Adrenal gland (tissue), 12 donors: Measurements from ENCODE around the gene TROAP. TPM values are rescaled to one million over a fixed set of nuclear protein-coding genes. Genes with fewer than 3 reads are reported as not detected.
"Not testable (repeated sequence)": the region's sequence is repeated elsewhere in the genome, so short reads cannot be mapped to it uniquely, and the experiment has no call there.

Source experiments
- DNase-seq, 7 donors: peaks; one replicate each; pipeline ENCODE4 v3.0.0-alpha.2; 2019 to 2020
- H3K27ac ChIP-seq, 5 donors: fragments of 200-600 bp; sonication (generic) in 4 of 5; 1 replicate in 3 of 5; 2 replicates in 2 of 5; pipeline versions ENCODE4 v1.5.1 to v1.8.0; 2016 to 2020; ENCODE audit warnings: mild to moderate bottlenecking in 1 of 5
- H3K27me3 ChIP-seq: fragments of 200-600 bp; 2 replicates; pipeline ENCODE4 v1.8.0; 2021
- H3K36me3 ChIP-seq, 2 donors: fragments of 200-600 bp; replicated peaks in 1 of 2; 1 replicate in 1 of 2; 2 replicates in 1 of 2; pipeline versions ENCODE4 v1.5.1 to v1.8.0; 2018 to 2022
- H3K4me1 ChIP-seq, 2 donors: fragments of 200-600 bp; replicated peaks in 1 of 2; 1 replicate in 1 of 2; 2 replicates in 1 of 2; pipeline versions ENCODE4 v1.5.1 to v1.8.0; 2018 to 2021
- H3K4me3 ChIP-seq, 4 donors: fragments of 200-600 bp; sonication (generic) in 3 of 4; one replicate each; pipeline ENCODE4 v1.5.1; 2016 to 2018
- H3K9me3 ChIP-seq, 3 donors: fragments of 200-600 bp; sonication (generic) in 1 of 3; replicated peaks in 1 of 3; 1 replicate in 2 of 3; 2 replicates in 1 of 3; pipeline versions ENCODE4 v1.5.1 to v1.8.0; 2016 to 2021
- POLR2A ChIP-seq, 2 donors: fragments of 450-650 bp; IDR thresholded peaks; one replicate each; pipeline ENCODE4 v1.6.1; 2017; ENCODE audit warnings: antibody characterized with exemption in 2 of 2, mild to moderate bottlenecking in 2 of 2, moderate library complexity in 1 of 2
- WGBS, 4 donors: extraction: QIAGEN DNeasy Blood & Tissue Kit in 2 of 4; methylation state at CpG; one replicate each; pipeline versions ENCODE4 v1.1.5 to v1.1.7; 2013 to 2017; 5-methylcytosine and 5-hydroxymethylcytosine counted together
- intact Hi-C, 2 donors: fragments of 100-400 bp; cut with DNase I; formaldehyde crosslinking; loops; one replicate each; pipeline versions ENCODE4 v1.14.1 to v1.15.0; 2022 to 2023
- polyA plus RNA-seq, 3 donors: library from polyadenylated mRNA; stranded (reverse); fragments of 200-250 nt in 2 of 3; fragments of 350-450 nt in 1 of 3; fragmentation: Illumina TruSeq in 1 of 3; extraction: RNeasy Lipid Tissue Mini Kit (QIAGEN cat#74804) in 1 of 3; gene quantifications; one replicate each; pipeline ENCODE4 v1.2.3, GENCODE V29; 2013 to 2014
- total RNA-seq, 9 donors: library from RNA; depleted of rRNA in 4 of 9; stranded (reverse); fragments of >200 nt in 4 of 9; fragments of 120-200 nt in 1 of 9; fragmentation: NEBNext Ultra II Directional in 1 of 9; extraction: Animal tissue kit (Norgen Biotek cat#: 25700) in 1 of 9; gene quantifications; one replicate each; pipeline versions ENCODE4 v1.1.0 to v1.2.4, GENCODE V29; 2013 to 2023
- TF ChIP-seq, protein P1 (sequence below), 6 experiments: fragments of 450-650 bp in 4 of 6; fragments of 200-600 bp in 2 of 6; sonication (generic) in 1 of 6; IDR thresholded peaks; 1 replicate in 5 of 6; 2 replicates in 1 of 6; pipeline versions ENCODE4 v1.5.1 to v1.8.0; 2016 to 2021; ENCODE audit warnings: antibody characterized with exemption in 6 of 6, mild to moderate bottlenecking in 2 of 6, moderate library complexity in 1 of 6
- donor health status: healthy with polysubstance abuse.
- donor health status: Bipolar disorder and iron deficiency.
- donor health status: DM: yes; HTN: yes; CAD: no.
- donor health status: DM: no; HTN: no; CAD: no.
- donor health status: DM: no; HTN: no; CAD: no.
- donor health status: DM: yes; HTN: yes; CAD: no.

The TROAP gene
- total and polyA plus RNA-seq, 12 donors = 0.53 to 9.5 (median 1.8) TPM; not detected in 1

DNA sequence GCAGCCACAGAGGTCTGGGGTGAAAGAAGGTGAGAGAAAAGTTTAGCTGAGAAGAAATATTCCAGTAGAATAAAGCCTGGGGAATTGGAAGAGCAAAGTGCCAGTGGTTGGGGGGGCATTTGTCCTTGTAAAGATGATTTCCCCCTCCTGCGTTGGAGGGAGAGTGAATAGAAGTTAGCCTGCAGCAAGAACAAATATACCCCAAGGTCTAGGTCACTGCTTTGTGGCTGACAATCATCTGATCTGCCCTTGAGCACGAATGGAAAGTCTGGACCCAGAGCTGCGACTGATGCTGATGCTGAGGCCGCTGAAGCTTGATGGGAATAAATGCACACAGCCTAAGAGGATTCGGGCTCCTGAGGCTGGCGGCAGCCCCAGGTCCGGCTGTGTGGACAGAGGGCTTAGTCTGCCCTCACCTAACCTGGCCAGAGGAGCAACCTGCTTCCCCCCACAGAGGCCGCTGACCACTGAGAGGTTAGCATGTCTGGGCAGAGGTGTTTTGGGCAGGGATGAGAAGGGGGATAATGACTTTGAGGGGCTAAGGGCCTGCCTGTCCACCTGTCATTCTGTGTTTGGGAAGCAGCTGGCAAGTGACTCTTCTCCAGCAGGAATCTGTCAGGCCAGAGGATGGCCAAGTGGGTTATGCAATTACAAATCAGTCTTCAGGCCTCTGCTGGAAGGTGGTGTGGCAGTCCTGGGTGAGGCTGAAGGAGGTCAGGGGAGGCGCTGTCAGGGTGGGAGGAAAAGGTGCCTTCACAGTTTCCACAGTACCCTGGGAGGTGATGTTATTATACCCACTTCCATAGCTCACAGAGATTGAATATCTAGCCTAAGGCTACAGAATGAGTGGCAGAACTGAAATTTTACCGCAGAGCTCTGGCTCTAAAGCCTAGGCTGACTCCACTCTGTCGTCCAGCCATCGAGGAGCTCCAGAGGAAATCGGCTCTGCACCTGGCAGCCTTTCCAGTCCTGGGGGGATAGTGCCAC lies 46.5 kb upstream of the TROAP start:
- TF ChIP-seq, protein P1, sequence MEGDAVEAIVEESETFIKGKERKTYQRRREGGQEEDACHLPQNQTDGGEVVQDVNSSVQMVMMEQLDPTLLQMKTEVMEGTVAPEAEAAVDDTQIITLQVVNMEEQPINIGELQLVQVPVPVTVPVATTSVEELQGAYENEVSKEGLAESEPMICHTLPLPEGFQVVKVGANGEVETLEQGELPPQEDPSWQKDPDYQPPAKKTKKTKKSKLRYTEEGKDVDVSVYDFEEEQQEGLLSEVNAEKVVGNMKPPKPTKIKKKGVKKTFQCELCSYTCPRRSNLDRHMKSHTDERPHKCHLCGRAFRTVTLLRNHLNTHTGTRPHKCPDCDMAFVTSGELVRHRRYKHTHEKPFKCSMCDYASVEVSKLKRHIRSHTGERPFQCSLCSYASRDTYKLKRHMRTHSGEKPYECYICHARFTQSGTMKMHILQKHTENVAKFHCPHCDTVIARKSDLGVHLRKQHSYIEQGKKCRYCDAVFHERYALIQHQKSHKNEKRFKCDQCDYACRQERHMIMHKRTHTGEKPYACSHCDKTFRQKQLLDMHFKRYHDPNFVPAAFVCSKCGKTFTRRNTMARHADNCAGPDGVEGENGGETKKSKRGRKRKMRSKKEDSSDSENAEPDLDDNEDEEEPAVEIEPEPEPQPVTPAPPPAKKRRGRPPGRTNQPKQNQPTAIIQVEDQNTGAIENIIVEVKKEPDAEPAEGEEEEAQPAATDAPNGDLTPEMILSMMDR (IDR thresholded peaks at IDR 0.05) = no peak
- no peak for TF ChIP-seq POLR2A (IDR thresholded peaks at IDR 0.05)
- H3K27ac ChIP-seq = peak overlapping the region in 1 of 5 donors; percentile 30
- no peaks in the 10 kb centered on the region for H3K27me3 ChIP-seq
- peaks cover 1 to 3% of the 10 kb centered on the region in 2 donors for H3K4me1 ChIP-seq
- intact Hi-C loops = no loop called here
- no peaks in the 10 kb centered on the region for H3K9me3 ChIP-seq
- 54 to 69% (median 60%) methylated on average over 5 to 13 of the region's 13 CpGs for WGBS, 4 donors
- H3K36me3 ChIP-seq = peaks cover 0 to 21% of the 10 kb centered on the region in 2 donors
- no peak for DNase-seq
- no peak overlapping the region for H3K4me3 ChIP-seq

DNA sequence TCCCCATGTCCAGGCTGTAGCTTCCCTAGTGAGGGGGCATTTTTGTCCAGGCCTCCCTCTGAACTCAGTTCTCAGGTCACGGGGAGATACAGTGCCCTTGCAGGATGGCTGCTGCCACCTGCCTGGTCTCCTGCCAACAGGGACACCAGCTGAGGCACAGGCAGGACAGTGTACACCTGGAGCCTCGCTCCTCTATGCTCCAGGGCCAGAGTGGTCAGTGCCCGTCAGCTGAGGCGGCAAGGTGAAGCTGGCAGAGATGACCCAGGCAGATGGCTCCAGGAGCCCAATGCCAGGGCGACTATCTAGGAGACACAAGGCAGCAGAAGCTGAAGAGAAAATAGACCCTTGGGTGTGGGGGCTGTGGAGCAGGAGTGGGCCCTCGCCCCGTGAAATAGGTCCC lies 45.6 kb upstream of the TROAP start:
- no peaks in the 10 kb centered on the region for H3K27me3 ChIP-seq
- H3K9me3 ChIP-seq = no peaks in the 10 kb centered on the region
- DNase-seq = no peak
- 89 to 98% (median 95%) methylated on average over 5 to 7 of the region's 7 CpGs for WGBS, 4 donors
- H3K4me3 ChIP-seq = no peak overlapping the region
- peaks cover 0 to 14% of the 10 kb centered on the region in 2 donors for H3K36me3 ChIP-seq
- H3K4me1 ChIP-seq = no peaks in the 10 kb centered on the region
- intact Hi-C loops = no loop called here
- peak overlapping the region in 1 of 5 donors; percentile 30 for H3K27ac ChIP-seq
- TF ChIP-seq POLR2A (IDR thresholded peaks at IDR 0.05) = no peak
- TF ChIP-seq, protein P1 (IDR thresholded peaks at IDR 0.05) = no peak

DNA sequence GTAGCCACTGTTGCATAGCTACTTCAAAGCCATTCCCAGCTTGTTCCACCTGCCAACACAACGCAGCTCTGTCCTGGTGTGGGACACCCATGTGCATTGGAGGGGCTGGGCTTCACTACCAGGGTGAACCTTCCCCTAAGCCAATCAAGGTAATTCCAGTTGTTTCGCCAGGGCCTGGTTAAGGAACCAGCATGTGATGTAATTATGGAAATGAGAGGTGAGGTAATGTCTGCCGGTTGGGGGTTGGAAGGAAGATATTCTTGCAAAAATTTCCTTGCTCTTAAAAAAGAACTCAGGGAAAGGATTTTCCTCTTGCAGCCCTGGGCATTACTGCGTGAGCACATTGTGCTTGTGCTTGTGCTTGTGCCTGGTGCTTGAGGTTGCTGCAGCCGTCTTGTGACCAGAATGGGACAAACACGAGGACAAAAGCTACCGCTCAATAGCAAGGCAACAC lies 43.3 kb upstream of the TROAP start:
- Histone ChIP-seq H3K4me1 (no peaks in the 10 kb centered on the region), H3K36me3 (no peaks in the 10 kb centered on the region), H3K27ac (peak overlapping the region in 1 of 5 donors; percentile 26), H3K9me3 (no peaks in the 10 kb centered on the region), H3K4me3 (no peak overlapping the region), H3K27me3 (no peaks in the 10 kb centered on the region)
- DNase-seq = peak in 1 of 7 donors; percentile 70
- no peak for TF ChIP-seq POLR2A (IDR thresholded peaks at IDR 0.05)
- TF ChIP-seq, protein P1 (IDR thresholded peaks at IDR 0.05) = no peak
- 57 to 73% (median 71%) methylated on average over 7 of the region's 7 CpGs for WGBS, 4 donors
- intact Hi-C loops = no loop called here

DNA sequence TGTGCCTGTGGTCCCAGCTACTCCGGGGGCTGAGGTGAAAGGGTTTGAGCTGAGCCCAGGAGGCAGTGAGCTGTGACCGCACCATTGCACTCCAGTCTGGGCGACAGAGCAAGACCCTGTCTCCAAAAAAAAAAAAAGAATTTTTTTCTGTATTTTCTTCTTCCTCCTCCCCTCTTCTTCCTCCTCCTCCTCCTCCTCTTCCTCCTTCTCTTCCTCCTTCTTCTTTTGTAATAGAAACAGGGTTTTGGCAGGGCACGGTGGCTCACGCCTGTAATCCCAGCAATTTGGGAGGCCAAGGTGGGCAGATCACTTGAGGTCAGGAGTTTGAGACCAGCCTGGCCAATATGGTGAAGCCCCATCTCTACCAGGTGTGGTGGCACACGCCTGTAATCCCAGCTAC lies 42.5 kb upstream of the TROAP start:
- H3K27ac ChIP-seq, intact Hi-C loops, H3K36me3 ChIP-seq, H3K27me3 ChIP-seq, H3K4me3 ChIP-seq, H3K4me1 ChIP-seq, H3K9me3 ChIP-seq, DNase-seq: not testable (repeated sequence)
- 81 to 87% (median 84%) methylated on average over 6 of the region's 6 CpGs for whole genome bisulfite sequencing, 4 donors
